Kidney capillary endothelial cell (primary cell): ENCODE measurements around the gene DNHD1.
A peak's percentile ranks its signal among the peaks of the same experiment; 100 is the strongest.

Experiments
- DNase-seq: peaks from one replicate; pipeline ENCODE4 v3.0.0-alpha.2; 2018; ENCODE audit warnings: low spot score

Gene DNHD1

GRCh38 chr11:6565325-6565724 lies 68.2 kb downstream of the DNHD1 start:
- no peak for DNase-seq

GRCh38 chr11:6565988-6566703 lies 69.1 kb downstream of the DNHD1 start:
- no peak for DNase-seq

- DNase-seq, result no peak
Measured at GRCh38 chr11:6566704-6567370, 69.8 kb downstream of the DNHD1 start.

GRCh38 chr11:6567371-6567745 lies 70.3 kb downstream of the DNHD1 start:
- DNase-seq, result no peak

GRCh38 chr11:6568191-6568918 lies 71.3 kb downstream of the DNHD1 start:
- DNase-seq, result no peak

GRCh38 chr11:6569706-6570105 lies 72.6 kb downstream of the DNHD1 start:
- no peak for DNase-seq

GRCh38 chr11:6570691-6571427 lies 73.8 kb downstream of the DNHD1 start:
- DNase-seq, result no peak

- DNase-seq, result no peak
Measured at GRCh38 chr11:6571434-6572008, 74.4 kb downstream of the DNHD1 start.

- DNase-seq, result no peak
Measured at GRCh38 chr11:6572215-6572614, 75.1 kb downstream of the DNHD1 start.

- no peak for DNase-seq
Measured at GRCh38 chr11:6574816-6575715, 78.0 kb downstream of the DNHD1 start.

- DNase-seq, result peak; percentile 35
Measured at GRCh38 chr11:6576471-6577373, 79.6 kb downstream of the DNHD1 start.

- no peak for DNase-seq
Measured at GRCh38 chr11:6578134-6578533, 81.1 kb downstream of the DNHD1 start.

GRCh38 chr11:6579681-6580080 lies 82.6 kb downstream of the DNHD1 start:
- no peak for DNase-seq

GRCh38 chr11:6583584-6583983 lies 86.5 kb downstream of the DNHD1 start:
- no peak for DNase-seq

GRCh38 chr11:6584528-6584927 lies 87.4 kb downstream of the DNHD1 start:
- DNase-seq, result no peak

- DNase-seq, result no peak
Measured at GRCh38 chr11:6586434-6587359, 89.6 kb downstream of the DNHD1 start.

- DNase-seq, result no peak
Measured at GRCh38 chr11:6587360-6587953, 90.4 kb downstream of the DNHD1 start.

- DNase-seq, result no peak
Measured at GRCh38 chr11:6588018-6588417, 90.9 kb downstream of the DNHD1 start.
